ENCODE measurements around the gene MCC.

MCC gene

GRCh38 chr5:113487781-113488644 lies at the start of gene MCC:
Gene MCC (minus strand): TSS chr5:113488453.
- Histone ChIP-seq H3K4me3 (peak within 1 kb of the TSS; percentile 52), H3K27me3 (peaks cover 49% of the 10 kb centered on the region), H3K9me3 (peaks cover 42% of the 10 kb centered on the region), H3K27ac (no peak within 1 kb of the TSS), H3K9ac (no peak within 1 kb of the TSS), H4K20me1 (no peaks in the 10 kb centered on the region), H3K4me1 (peaks cover 11% of the 10 kb centered on the region), H3K4me2 (peak within 1 kb of the TSS; percentile 51), H3K36me3 (no peaks in the 10 kb centered on the region)
- no peak for TF ChIP-seq Cebpa-rat (IDR thresholded peaks at IDR 0.05)

- no peak for TF ChIP-seq Cebpa-rat (IDR thresholded peaks at IDR 0.05)
- Histone ChIP-seq H3K36me3 (peaks cover 59% of the 10 kb centered on the region), H4K20me1 (no peaks in the 10 kb centered on the region), H3K4me2 (no peak overlapping the region), H3K27ac (no peak overlapping the region), H3K4me3 (no peak overlapping the region), H3K9me3 (peaks cover 33% of the 10 kb centered on the region), H3K4me1 (no peaks in the 10 kb centered on the region), H3K9ac (no peak overlapping the region), H3K27me3 (no peaks in the 10 kb centered on the region)
These were observed 43.4 kb upstream of the MCC start for GRCh38 chr5:113531481-113532159.

- peaks cover 17% of the 10 kb centered on the region for H3K4me1 ChIP-seq
- TF ChIP-seq Cebpa-rat (IDR thresholded peaks at IDR 0.05): no peak
- peaks cover 4% of the 10 kb centered on the region; the same call in 1 of the 2 replicates for H4K20me1 ChIP-seq
- H3K27me3 ChIP-seq: no peaks in the 10 kb centered on the region
- H3K27ac ChIP-seq: no peak overlapping the region
- peaks cover 35% of the 10 kb centered on the region for H3K36me3 ChIP-seq
- no peak overlapping the region for H3K4me3 ChIP-seq
- H3K9ac ChIP-seq: no peak overlapping the region
- H3K9me3 ChIP-seq: peaks cover 26% of the 10 kb centered on the region
- no peak overlapping the region for H3K4me2 ChIP-seq
These were observed 39.5 kb upstream of the MCC start for GRCh38 chr5:113527746-113528145.

- no peak overlapping the region for H3K4me2 ChIP-seq
- H3K36me3 ChIP-seq: peaks cover 27% of the 10 kb centered on the region
- no peak overlapping the region for H3K9ac ChIP-seq
- no peak overlapping the region for H3K27ac ChIP-seq
- peaks cover 17% of the 10 kb centered on the region for H3K9me3 ChIP-seq
- no peak overlapping the region for H3K4me3 ChIP-seq
- H3K4me1 ChIP-seq: peaks cover 17% of the 10 kb centered on the region
- H4K20me1 ChIP-seq: peaks cover 4% of the 10 kb centered on the region; the same call in 1 of the 2 replicates
- no peaks in the 10 kb centered on the region for H3K27me3 ChIP-seq
- TF ChIP-seq Cebpa-rat (IDR thresholded peaks at IDR 0.05): no peak
These were observed 38.2 kb upstream of the MCC start for GRCh38 chr5:113526421-113526820.

- Histone ChIP-seq H3K4me3 (no peak overlapping the region), H3K9me3 (peaks cover 10% of the 10 kb centered on the region; the same call in 1 of the 2 replicates), H3K27ac (no peak overlapping the region), H3K4me2 (peak overlapping the region; percentile 51), H3K36me3 (peaks cover 24% of the 10 kb centered on the region), H3K9ac (no peak overlapping the region), H3K4me1 (peaks cover 17% of the 10 kb centered on the region), H3K27me3 (no peaks in the 10 kb centered on the region), H4K20me1 (peaks cover 14% of the 10 kb centered on the region; the same call in 1 of the 2 replicates)
- TF ChIP-seq Cebpa-rat (IDR thresholded peaks at IDR 0.05): no peak
These were observed 36.7 kb upstream of the MCC start for GRCh38 chr5:113524927-113525326.

- peaks cover 14% of the 10 kb centered on the region; the same call in 1 of the 2 replicates for H4K20me1 ChIP-seq
- no peak for TF ChIP-seq Cebpa-rat (IDR thresholded peaks at IDR 0.05)
- H3K36me3 ChIP-seq: peaks cover 28% of the 10 kb centered on the region
- 0 out of 2 replicates have a peak, but pooled peaks cover 4% of the 10 kb centered on the region for H3K9me3 ChIP-seq
- H3K27me3 ChIP-seq: no peaks in the 10 kb centered on the region
- no peak overlapping the region for H3K4me2 ChIP-seq
- H3K4me3 ChIP-seq: no peak overlapping the region
- no peak overlapping the region for H3K27ac ChIP-seq
- H3K4me1 ChIP-seq: peaks cover 17% of the 10 kb centered on the region
- no peak overlapping the region for H3K9ac ChIP-seq
These were observed 34.9 kb upstream of the MCC start for GRCh38 chr5:113523168-113523567.

GRCh38 chr5:113520899-113521298 lies 32.6 kb upstream of the MCC start:
- H3K36me3 ChIP-seq: peaks cover 39% of the 10 kb centered on the region
- TF ChIP-seq Cebpa-rat (IDR thresholded peaks at IDR 0.05): no peak
- peaks cover 22% of the 10 kb centered on the region; the same call in 1 of the 2 replicates for H4K20me1 ChIP-seq
- peaks cover 18% of the 10 kb centered on the region for H3K4me1 ChIP-seq
- no peak overlapping the region for H3K9ac ChIP-seq
- 0 out of 2 replicates have a peak, but pooled peaks cover 4% of the 10 kb centered on the region for H3K9me3 ChIP-seq
- no peak overlapping the region for H3K4me2 ChIP-seq
- no peaks in the 10 kb centered on the region for H3K27me3 ChIP-seq
- no peak overlapping the region for H3K27ac ChIP-seq
- H3K4me3 ChIP-seq: no peak overlapping the region

- Histone ChIP-seq H3K36me3 (peaks cover 39% of the 10 kb centered on the region), H3K9me3 (0 out of 2 replicates have a peak, but pooled peaks cover 4% of the 10 kb centered on the region), H3K27me3 (no peaks in the 10 kb centered on the region), H3K9ac (no peak overlapping the region), H3K4me1 (peaks cover 21% of the 10 kb centered on the region), H4K20me1 (peaks cover 22% of the 10 kb centered on the region; the same call in 1 of the 2 replicates), H3K4me2 (no peak overlapping the region), H3K27ac (no peak overlapping the region), H3K4me3 (no peak overlapping the region)
- TF ChIP-seq Cebpa-rat (IDR thresholded peaks at IDR 0.05): no peak
These were observed 32.2 kb upstream of the MCC start for GRCh38 chr5:113520429-113520828.

GRCh38 chr5:113519412-113519811 lies 31.2 kb upstream of the MCC start:
- no peak overlapping the region for H3K4me2 ChIP-seq
- H3K9ac ChIP-seq: no peak overlapping the region
- TF ChIP-seq Cebpa-rat (IDR thresholded peaks at IDR 0.05): no peak
- H3K36me3 ChIP-seq: peaks cover 39% of the 10 kb centered on the region
- H3K9me3 ChIP-seq: 0 out of 2 replicates have a peak, but pooled peaks cover 4% of the 10 kb centered on the region
- no peaks in the 10 kb centered on the region for H3K27me3 ChIP-seq
- H3K27ac ChIP-seq: no peak overlapping the region
- peaks cover 19% of the 10 kb centered on the region; the same call in 1 of the 2 replicates for H4K20me1 ChIP-seq
- H3K4me3 ChIP-seq: no peak overlapping the region
- H3K4me1 ChIP-seq: peaks cover 21% of the 10 kb centered on the region

Data from BLaER1 (cell line).